Fibroblast of skin of right biceps (primary cell): ENCODE measurements around the gene SH2D1A.
"Not testable (repeated sequence)": the region's sequence is repeated elsewhere in the genome, so short reads cannot be mapped to it uniquely, and the experiment has no call there.

Experiments
- DNase-seq: peaks from one replicate; pipeline ENCODE4 v3.0.0-alpha.2; 2013

SH2D1A gene

GRCh38 chrX:124358800-124359383, 12.5 kb downstream of the SH2D1A start:
- no peak for DNase-seq

- DNase-seq = no peak
Measured at GRCh38 chrX:124362072-124362471, 15.7 kb downstream of the SH2D1A start.

GRCh38 chrX:124362761-124363160, 16.4 kb downstream of the SH2D1A start:
- no peak for DNase-seq

- no peak for DNase-seq
Measured at GRCh38 chrX:124369722-124370121, 23.4 kb downstream of the SH2D1A start.

GRCh38 chrX:124373348-124373747, 27.0 kb downstream of the SH2D1A start:
- DNase-seq = peak; percentile 22

- DNase-seq = peak; percentile 49
Measured at GRCh38 chrX:124378643-124379042, 32.3 kb downstream of the SH2D1A start.

- peak; percentile 24 for DNase-seq
Measured at GRCh38 chrX:124383354-124383753, 37.0 kb downstream of the SH2D1A start.

- DNase-seq = no peak
Measured at GRCh38 chrX:124386401-124386800, 40.0 kb downstream of the SH2D1A start.

- DNase-seq = peak; percentile 36
Measured at GRCh38 chrX:124388562-124388961, 42.2 kb downstream of the SH2D1A start.

- no peak for DNase-seq
Measured at GRCh38 chrX:124392794-124393193, 46.4 kb downstream of the SH2D1A start.

- DNase-seq = no peak
Measured at GRCh38 chrX:124393238-124393637, 46.9 kb downstream of the SH2D1A start.

GRCh38 chrX:124393659-124394058, 47.3 kb downstream of the SH2D1A start:
- no peak for DNase-seq

GRCh38 chrX:124395145-124395880, 49.0 kb downstream of the SH2D1A start:
- DNase-seq = no peak

- DNase-seq = no peak
Measured at GRCh38 chrX:124401696-124402095, 55.3 kb downstream of the SH2D1A start.

- no peak for DNase-seq
Measured at GRCh38 chrX:124405868-124406267, 59.5 kb downstream of the SH2D1A start.

GRCh38 chrX:124406294-124407014, 60.1 kb downstream of the SH2D1A start:
- peak; percentile 86 for DNase-seq

GRCh38 chrX:124407226-124407625, 60.9 kb downstream of the SH2D1A start:
- DNase-seq = no peak

GRCh38 chrX:124408380-124408779, 62.0 kb downstream of the SH2D1A start:
- DNase-seq = not testable (repeated sequence)

- no peak for DNase-seq
Measured at GRCh38 chrX:124413244-124413643, 66.9 kb downstream of the SH2D1A start.

GRCh38 chrX:124414281-124414680, 67.9 kb downstream of the SH2D1A start:
- DNase-seq = no peak

- DNase-seq = no peak
Measured at GRCh38 chrX:124415115-124415800, 68.9 kb downstream of the SH2D1A start.

GRCh38 chrX:124421898-124422655, 75.7 kb downstream of the SH2D1A start:
- DNase-seq = peak; percentile 3
